ENCODE measurements around the gene IRF7. TPM values are rescaled to one million over a fixed set of nuclear protein-coding genes. Genes with fewer than 3 reads are reported as not detected.

The IRF7 gene
- total and polyA plus RNA-seq, 2 experiments from 2014 or later = 12.3 to 17.3 TPM

DNA sequence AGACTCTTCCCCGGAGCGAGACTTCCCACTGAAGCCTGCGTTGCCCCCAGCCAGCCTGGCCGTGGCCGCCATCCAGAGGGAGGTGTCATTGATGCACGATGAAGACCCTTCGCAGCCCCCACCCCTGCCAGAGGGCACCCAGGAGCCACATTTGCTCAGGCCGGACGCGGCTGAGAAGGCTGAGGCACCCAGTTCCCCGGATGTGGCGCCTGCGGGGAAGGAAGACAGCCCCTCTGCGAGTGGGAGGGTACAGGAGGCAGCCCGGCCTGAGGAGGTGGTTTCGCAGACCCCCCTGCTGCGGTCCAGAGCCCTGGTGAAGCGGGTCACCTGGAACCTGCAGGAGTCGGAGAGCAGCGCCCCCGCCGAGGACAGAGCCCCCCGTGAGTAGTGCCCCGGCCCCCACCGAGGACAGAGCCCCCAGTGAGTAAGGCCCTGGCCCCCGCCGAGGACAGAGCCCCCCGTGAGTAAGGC is 6.4 kb downstream of the IRF7 start (continued):
- no peak for TF ChIP-seq CREB1 (CRISPR knock-in tag; IDR thresholded peaks at IDR 0.05; ENCODE audit: low read depth)
- TF ChIP-seq ZNF114 (CRISPR knock-in tag; IDR thresholded peaks at IDR 0.05) = no peak
- TF ChIP-seq EZH2phosphoT487 (IDR thresholded peaks at IDR 0.05; ENCODE audit: unreplicated experiment) = no peak
- TF ChIP-seq NANOG (IDR thresholded peaks at IDR 0.05; ENCODE audit: borderline replicate concordance) = no peak

DNA sequence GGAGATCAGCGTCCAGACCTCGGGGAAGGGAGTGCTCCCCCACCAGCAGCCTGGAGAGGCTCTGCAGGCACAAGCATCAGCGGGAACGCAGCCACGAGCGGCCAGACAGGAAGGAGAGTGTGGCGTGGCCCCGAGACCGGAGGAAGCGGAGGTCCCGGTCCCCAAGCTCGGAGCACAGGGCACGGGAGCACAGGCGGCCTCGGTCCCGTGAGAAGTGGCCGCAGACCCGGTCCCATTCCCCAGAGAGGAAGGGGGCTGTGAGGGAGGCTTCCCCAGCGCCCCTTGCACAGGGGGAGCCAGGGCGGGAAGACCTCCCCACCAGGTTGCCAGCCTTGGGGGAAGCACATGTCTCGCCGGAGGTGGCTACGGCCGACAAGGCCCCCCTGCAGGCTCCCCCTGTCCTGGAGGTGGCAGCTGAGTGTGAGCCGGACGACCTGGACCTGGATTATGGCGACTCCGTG is 6.9 kb downstream of the IRF7 start:
- Histone ChIP-seq H3K27me3 (ENCODE audit: insufficient read depth) (no peaks in the 10 kb centered on the region), H2AFZ (no peak overlapping the region), H3K4me3 (no peak overlapping the region), H4K20me1 (replicated peaks; ENCODE audit: insufficient read depth) (peaks cover 13% of the 10 kb centered on the region; the same call in 1 of the 2 replicates), H3K79me2 (replicated peaks; ENCODE audit: insufficient read depth) (0 out of 2 replicates have a peak, but pooled peaks cover 4% of the 10 kb centered on the region), H3F3A (replicated peaks; ENCODE audit: low read depth) (peaks cover 33% of the 10 kb centered on the region), H3K9me2 (ENCODE audit: insufficient read depth) (no peaks in the 10 kb centered on the region), H3K36me3 (ENCODE audit: insufficient read depth) (peaks cover 14% of the 10 kb centered on the region; the same call in 1 of the 2 replicates), H3K4me2 (no peak overlapping the region), H3K4me1 (ENCODE audit: insufficient read depth) (no peaks in the 10 kb centered on the region), H3K27ac (ENCODE audit: low read depth) (no peak overlapping the region)
- peaks cover 54% of the 10 kb centered on the region for H3K36me3 Mint-ChIP-seq (ENCODE audit: low read depth)
- H3K4me1 Mint-ChIP-seq = peaks cover 5% of the 10 kb centered on the region
- no peak overlapping the region for H3K4me3 Mint-ChIP-seq
- H3K27me3 Mint-ChIP-seq (ENCODE audit: insufficient read depth, low read depth, poor library complexity) = peaks cover 13% of the 10 kb centered on the region
- DNase-seq (ENCODE audit: low spot score) (no peak), ATAC-seq (no peak)
- H3K27ac Mint-ChIP-seq = no peak overlapping the region
- no peaks in the 10 kb centered on the region for H3K9me3 Mint-ChIP-seq
- no peak for TF ChIP-seq STAT1 (IDR thresholded peaks at IDR 0.05; ENCODE audit: unreplicated experiment)
- TF ChIP-seq EZH2 (IDR thresholded peaks at IDR 0.05; ENCODE audit: low read depth, unreplicated experiment) = no peak
- TF ChIP-seq, protein P1, sequence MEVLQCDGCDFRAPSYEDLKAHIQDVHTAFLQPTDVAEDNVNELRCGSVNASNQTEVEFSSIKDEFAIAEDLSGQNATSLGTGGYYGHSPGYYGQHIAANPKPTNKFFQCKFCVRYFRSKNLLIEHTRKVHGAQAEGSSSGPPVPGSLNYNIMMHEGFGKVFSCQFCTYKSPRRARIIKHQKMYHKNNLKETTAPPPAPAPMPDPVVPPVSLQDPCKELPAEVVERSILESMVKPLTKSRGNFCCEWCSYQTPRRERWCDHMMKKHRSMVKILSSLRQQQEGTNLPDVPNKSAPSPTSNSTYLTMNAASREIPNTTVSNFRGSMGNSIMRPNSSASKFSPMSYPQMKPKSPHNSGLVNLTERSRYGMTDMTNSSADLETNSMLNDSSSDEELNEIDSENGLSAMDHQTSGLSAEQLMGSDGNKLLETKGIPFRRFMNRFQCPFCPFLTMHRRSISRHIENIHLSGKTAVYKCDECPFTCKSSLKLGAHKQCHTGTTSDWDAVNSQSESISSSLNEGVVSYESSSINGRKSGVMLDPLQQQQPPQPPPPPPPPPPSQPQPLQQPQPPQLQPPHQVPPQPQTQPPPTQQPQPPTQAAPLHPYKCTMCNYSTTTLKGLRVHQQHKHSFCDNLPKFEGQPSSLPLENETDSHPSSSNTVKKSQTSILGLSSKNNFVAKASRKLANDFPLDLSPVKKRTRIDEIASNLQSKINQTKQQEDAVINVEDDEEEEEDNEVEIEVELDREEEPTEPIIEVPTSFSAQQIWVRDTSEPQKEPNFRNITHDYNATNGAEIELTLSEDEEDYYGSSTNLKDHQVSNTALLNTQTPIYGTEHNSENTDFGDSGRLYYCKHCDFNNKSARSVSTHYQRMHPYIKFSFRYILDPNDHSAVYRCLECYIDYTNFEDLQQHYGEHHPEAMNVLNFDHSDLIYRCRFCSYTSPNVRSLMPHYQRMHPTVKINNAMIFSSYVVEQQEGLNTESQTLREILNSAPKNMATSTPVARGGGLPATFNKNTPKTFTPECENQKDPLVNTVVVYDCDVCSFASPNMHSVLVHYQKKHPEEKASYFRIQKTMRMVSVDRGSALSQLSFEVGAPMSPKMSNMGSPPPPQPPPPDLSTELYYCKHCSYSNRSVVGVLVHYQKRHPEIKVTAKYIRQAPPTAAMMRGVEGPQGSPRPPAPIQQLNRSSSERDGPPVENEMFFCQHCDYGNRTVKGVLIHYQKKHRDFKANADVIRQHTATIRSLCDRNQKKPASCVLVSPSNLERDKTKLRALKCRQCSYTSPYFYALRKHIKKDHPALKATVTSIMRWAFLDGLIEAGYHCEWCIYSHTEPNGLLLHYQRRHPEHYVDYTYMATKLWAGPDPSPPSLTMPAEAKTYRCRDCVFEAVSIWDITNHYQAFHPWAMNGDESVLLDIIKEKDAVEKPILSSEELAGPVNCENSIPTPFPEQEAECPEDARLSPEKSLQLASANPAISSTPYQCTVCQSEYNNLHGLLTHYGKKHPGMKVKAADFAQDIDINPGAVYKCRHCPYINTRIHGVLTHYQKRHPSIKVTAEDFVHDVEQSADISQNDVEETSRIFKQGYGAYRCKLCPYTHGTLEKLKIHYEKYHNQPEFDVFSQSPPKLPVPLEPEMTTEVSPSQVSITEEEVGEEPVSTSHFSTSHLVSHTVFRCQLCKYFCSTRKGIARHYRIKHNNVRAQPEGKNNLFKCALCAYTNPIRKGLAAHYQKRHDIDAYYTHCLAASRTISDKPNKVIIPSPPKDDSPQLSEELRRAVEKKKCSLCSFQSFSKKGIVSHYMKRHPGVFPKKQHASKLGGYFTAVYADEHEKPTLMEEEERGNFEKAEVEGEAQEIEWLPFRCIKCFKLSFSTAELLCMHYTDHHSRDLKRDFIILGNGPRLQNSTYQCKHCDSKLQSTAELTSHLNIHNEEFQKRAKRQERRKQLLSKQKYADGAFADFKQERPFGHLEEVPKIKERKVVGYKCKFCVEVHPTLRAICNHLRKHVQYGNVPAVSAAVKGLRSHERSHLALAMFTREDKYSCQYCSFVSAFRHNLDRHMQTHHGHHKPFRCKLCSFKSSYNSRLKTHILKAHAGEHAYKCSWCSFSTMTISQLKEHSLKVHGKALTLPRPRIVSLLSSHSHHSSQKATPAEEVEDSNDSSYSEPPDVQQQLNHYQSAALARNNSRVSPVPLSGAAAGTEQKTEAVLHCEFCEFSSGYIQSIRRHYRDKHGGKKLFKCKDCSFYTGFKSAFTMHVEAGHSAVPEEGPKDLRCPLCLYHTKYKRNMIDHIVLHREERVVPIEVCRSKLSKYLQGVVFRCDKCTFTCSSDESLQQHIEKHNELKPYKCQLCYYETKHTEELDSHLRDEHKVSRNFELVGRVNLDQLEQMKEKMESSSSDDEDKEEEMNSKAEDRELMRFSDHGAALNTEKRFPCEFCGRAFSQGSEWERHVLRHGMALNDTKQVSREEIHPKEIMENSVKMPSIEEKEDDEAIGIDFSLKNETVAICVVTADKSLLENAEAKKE (CRISPR knock-in tag; IDR thresholded peaks at IDR 0.05) = no peak
- TF ChIP-seq EZH2phosphoT487 (IDR thresholded peaks at IDR 0.05; ENCODE audit: unreplicated experiment) = no peak
- TF ChIP-seq, protein P2, sequence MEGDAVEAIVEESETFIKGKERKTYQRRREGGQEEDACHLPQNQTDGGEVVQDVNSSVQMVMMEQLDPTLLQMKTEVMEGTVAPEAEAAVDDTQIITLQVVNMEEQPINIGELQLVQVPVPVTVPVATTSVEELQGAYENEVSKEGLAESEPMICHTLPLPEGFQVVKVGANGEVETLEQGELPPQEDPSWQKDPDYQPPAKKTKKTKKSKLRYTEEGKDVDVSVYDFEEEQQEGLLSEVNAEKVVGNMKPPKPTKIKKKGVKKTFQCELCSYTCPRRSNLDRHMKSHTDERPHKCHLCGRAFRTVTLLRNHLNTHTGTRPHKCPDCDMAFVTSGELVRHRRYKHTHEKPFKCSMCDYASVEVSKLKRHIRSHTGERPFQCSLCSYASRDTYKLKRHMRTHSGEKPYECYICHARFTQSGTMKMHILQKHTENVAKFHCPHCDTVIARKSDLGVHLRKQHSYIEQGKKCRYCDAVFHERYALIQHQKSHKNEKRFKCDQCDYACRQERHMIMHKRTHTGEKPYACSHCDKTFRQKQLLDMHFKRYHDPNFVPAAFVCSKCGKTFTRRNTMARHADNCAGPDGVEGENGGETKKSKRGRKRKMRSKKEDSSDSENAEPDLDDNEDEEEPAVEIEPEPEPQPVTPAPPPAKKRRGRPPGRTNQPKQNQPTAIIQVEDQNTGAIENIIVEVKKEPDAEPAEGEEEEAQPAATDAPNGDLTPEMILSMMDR (conservative IDR thresholded peaks at IDR 0.05; ENCODE audit: low read depth in 2 of 2) = no peak
- no peak for TF ChIP-seq JUNB (IDR thresholded peaks at IDR 0.05; ENCODE audit: unreplicated experiment)
- no peak for TF ChIP-seq ZNF331 (CRISPR knock-in tag; IDR thresholded peaks at IDR 0.05; ENCODE audit: low read depth)
- TF ChIP-seq, protein P3, sequence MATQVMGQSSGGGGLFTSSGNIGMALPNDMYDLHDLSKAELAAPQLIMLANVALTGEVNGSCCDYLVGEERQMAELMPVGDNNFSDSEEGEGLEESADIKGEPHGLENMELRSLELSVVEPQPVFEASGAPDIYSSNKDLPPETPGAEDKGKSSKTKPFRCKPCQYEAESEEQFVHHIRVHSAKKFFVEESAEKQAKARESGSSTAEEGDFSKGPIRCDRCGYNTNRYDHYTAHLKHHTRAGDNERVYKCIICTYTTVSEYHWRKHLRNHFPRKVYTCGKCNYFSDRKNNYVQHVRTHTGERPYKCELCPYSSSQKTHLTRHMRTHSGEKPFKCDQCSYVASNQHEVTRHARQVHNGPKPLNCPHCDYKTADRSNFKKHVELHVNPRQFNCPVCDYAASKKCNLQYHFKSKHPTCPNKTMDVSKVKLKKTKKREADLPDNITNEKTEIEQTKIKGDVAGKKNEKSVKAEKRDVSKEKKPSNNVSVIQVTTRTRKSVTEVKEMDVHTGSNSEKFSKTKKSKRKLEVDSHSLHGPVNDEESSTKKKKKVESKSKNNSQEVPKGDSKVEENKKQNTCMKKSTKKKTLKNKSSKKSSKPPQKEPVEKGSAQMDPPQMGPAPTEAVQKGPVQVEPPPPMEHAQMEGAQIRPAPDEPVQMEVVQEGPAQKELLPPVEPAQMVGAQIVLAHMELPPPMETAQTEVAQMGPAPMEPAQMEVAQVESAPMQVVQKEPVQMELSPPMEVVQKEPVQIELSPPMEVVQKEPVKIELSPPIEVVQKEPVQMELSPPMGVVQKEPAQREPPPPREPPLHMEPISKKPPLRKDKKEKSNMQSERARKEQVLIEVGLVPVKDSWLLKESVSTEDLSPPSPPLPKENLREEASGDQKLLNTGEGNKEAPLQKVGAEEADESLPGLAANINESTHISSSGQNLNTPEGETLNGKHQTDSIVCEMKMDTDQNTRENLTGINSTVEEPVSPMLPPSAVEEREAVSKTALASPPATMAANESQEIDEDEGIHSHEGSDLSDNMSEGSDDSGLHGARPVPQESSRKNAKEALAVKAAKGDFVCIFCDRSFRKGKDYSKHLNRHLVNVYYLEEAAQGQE (IDR thresholded peaks at IDR 0.05; ENCODE audit: unreplicated experiment) = no peak
- TF ChIP-seq, protein P4, sequence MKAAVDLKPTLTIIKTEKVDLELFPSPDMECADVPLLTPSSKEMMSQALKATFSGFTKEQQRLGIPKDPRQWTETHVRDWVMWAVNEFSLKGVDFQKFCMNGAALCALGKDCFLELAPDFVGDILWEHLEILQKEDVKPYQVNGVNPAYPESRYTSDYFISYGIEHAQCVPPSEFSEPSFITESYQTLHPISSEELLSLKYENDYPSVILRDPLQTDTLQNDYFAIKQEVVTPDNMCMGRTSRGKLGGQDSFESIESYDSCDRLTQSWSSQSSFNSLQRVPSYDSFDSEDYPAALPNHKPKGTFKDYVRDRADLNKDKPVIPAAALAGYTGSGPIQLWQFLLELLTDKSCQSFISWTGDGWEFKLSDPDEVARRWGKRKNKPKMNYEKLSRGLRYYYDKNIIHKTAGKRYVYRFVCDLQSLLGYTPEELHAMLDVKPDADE (IDR thresholded peaks at IDR 0.05) = no peak
- TF ChIP-seq ZNF114 (CRISPR knock-in tag; IDR thresholded peaks at IDR 0.05) = no peak
- TF ChIP-seq POLR2AphosphoS5 (IDR thresholded peaks at IDR 0.05; ENCODE audit: low read depth) = no peak
- TF ChIP-seq NANOG (IDR thresholded peaks at IDR 0.05; ENCODE audit: borderline replicate concordance) = no peak
